ENCODE measurements around the gene GYG2.
A peak's percentile ranks its signal among the peaks of the same experiment; 100 is the strongest.
"Not testable (repeated sequence)": the region's sequence is repeated elsewhere in the genome, so short reads cannot be mapped to it uniquely, and the experiment has no call there.

The GYG2 gene

GRCh38 chrX:2828344-2828958 lies at the start of gene GYG2:
GYG2 (plus strand) TSS chrX:2828930; CDS start chrX:2830189, 1,259 bp downstream.
- peak; percentile 12 for DNase-seq

- not testable (repeated sequence) for DNase-seq
Observed at GRCh38 chrX:2780472-2781225, 48.1 kb upstream of the GYG2 start.

- DNase-seq = no peak
Observed at GRCh38 chrX:2781226-2781571, 47.5 kb upstream of the GYG2 start.

GRCh38 chrX:2781698-2782097 lies 47.0 kb upstream of the GYG2 start:
- DNase-seq = no peak

- no peak for DNase-seq
Observed at GRCh38 chrX:2782171-2782570, 46.6 kb upstream of the GYG2 start.

GRCh38 chrX:2782778-2783177 lies 46.0 kb upstream of the GYG2 start:
- DNase-seq = no peak

- no peak for DNase-seq
Observed at GRCh38 chrX:2784026-2784425, 44.7 kb upstream of the GYG2 start.

- DNase-seq = no peak
Observed at GRCh38 chrX:2785538-2785937, 43.2 kb upstream of the GYG2 start.

- DNase-seq = no peak
Observed at GRCh38 chrX:2788980-2789379, 39.8 kb upstream of the GYG2 start.

GRCh38 chrX:2789569-2789968 lies 39.2 kb upstream of the GYG2 start:
- no peak for DNase-seq

GRCh38 chrX:2793752-2794151 lies 35.0 kb upstream of the GYG2 start:
- DNase-seq = no peak

GRCh38 chrX:2794336-2794735 lies 34.4 kb upstream of the GYG2 start:
- DNase-seq = no peak

- not testable (repeated sequence) for DNase-seq
Observed at GRCh38 chrX:2796808-2797207, 31.9 kb upstream of the GYG2 start.

- DNase-seq = no peak
Observed at GRCh38 chrX:2799369-2799768, 29.4 kb upstream of the GYG2 start.

GRCh38 chrX:2799980-2800379 lies 28.8 kb upstream of the GYG2 start:
- DNase-seq = not testable (repeated sequence)

GRCh38 chrX:2801223-2801622 lies 27.5 kb upstream of the GYG2 start:
- DNase-seq = no peak

GRCh38 chrX:2802376-2803090 lies 26.2 kb upstream of the GYG2 start:
- peak; percentile 3 for DNase-seq

GRCh38 chrX:2803486-2803885 lies 25.2 kb upstream of the GYG2 start:
- DNase-seq = not testable (repeated sequence)

GRCh38 chrX:2804106-2804843 lies 24.5 kb upstream of the GYG2 start:
- DNase-seq = not testable (repeated sequence)

- not testable (repeated sequence) for DNase-seq
Observed at GRCh38 chrX:2804858-2805257, 23.9 kb upstream of the GYG2 start.

GRCh38 chrX:2811271-2811670 lies 17.5 kb upstream of the GYG2 start:
- no peak for DNase-seq

GRCh38 chrX:2812161-2812907 lies 16.4 kb upstream of the GYG2 start:
- peak; percentile 50 for DNase-seq

GRCh38 chrX:2817036-2817435 lies 11.7 kb upstream of the GYG2 start:
- DNase-seq = no peak

Data from EL (cell line).